SH-SY5Y (cell line): ENCODE data around the gene RFWD3.

ENCODE experiments used
- GATA2 ChIP-seq: IDR thresholded peaks from 2 replicates; pipeline ENCODE4 v1.6.1; 2011; ENCODE audit warnings: mild to moderate bottlenecking, low read depth, low read length
- GATA3 ChIP-seq: IDR thresholded peaks from 2 replicates; pipeline ENCODE4 v1.6.1; 2011; ENCODE audit warnings: low read depth, mild to moderate bottlenecking, low read length, moderate library complexity

GRCh38 chr16:74661064-74661463, 5.6 kb downstream of the RFWD3 start:
- TF ChIP-seq GATA3 (no peak), GATA2 (no peak)
